Stimulated activated CD4-positive, alpha-beta T cell treated with anti-CD3 and anti-CD28 coated beads, Interleukin-4, amount 100 ng/mL, for 48 hours (primary cell): ENCODE data around the gene GRIK4.

Source experiments
- DNase-seq, 2 donors: peaks; one replicate each; pipeline ENCODE4 v3.0.0-alpha.2; 2020; ENCODE audit warnings: low read depth in 2 of 2

The GRIK4 gene

DNA sequence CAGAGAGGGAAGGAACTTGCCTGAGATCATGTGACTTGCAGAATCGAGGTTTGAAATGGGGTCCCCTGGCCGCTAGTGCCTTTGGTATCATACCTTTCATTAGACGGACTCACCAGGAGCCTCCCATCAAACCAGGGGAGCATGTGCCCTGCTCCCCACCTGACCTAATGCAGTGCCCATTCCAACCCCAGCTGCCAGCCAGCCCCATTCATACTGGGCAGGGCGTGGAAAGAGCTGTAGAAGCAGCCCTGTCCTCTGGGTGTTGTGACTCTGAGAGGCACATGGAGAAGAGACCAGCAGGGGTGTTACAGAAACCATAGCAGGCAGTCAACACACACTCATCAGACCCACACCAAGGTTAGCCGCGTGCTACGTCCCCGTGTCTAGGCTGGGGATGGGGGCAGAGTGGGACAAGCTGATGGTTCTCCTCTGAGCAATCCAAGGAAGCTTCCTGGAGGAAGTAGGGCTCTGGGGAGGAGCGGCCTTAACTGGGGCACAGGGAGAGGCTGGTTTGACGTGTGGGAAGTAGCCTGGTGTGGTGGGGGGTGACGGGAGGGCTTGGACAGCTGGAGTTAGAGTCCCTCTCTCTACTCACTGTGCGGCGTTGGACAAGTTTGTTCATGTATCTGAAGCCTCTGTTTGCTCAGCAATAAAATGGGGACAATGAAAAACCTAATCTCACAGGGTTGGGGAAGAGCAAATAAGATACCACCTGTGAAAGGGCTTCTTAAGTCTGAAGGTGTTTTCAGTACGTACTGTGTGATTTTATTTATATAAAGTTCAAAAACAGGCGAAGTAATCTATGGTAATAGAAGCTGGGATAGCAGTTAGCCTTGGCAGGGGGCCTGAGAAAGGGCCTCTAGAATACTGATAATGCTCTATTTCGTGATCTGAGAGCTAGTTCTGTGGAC lies 14.0 kb downstream of the GRIK4 start:
- no peak for DNase-seq

- DNase-seq = no peak
Observed at GRCh38 chr11:120526241-120526640, 14.7 kb downstream of the GRIK4 start.

GRCh38 chr11:120527111-120527761 lies 15.7 kb downstream of the GRIK4 start:
- DNase-seq = no peak

- DNase-seq = no peak
Observed at GRCh38 chr11:120528749-120529148, 17.2 kb downstream of the GRIK4 start.

- DNase-seq = no peak
Observed at GRCh38 chr11:120529214-120529613, 17.7 kb downstream of the GRIK4 start.

DNA sequence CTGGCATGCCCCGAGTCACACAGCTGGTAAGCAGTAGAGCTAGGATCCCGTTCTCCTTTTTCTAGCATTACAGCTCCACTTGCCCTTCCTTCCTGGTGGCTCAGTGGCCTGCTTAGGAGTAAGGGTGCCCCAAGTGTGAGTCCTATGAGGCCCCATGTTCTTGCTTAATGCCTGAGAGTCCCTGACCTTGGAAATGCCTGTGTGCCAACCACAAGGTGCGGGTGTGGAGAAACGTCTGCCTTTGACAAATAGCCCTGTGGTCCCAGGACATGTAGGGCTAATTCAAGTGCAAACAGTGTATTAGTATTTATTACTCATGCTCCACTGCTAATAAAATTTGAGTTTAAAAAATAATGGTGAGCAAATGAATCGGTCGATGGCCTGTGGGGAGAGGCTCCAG lies 18.4 kb downstream of the GRIK4 start:
- DNase-seq = no peak

GRCh38 chr11:120532082-120532831 lies 20.7 kb downstream of the GRIK4 start:
- DNase-seq = no peak

DNA sequence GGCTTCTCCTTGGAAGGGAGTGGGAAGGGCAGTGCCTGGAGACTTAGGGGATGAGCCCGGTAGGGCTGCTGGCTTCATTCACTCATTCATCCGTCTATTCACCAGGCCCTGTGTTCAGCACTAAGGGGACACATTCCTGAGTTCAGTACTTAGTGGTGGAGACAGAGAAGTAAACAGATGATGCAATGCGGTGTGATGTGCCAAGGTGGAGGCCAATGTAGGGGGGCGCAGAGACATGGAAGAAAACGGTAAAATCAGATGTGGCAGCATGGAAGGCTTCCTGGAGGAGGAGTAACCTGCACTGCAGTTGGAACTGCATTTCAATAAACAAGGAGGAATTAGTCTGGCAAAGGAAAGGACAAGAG lies 21.3 kb downstream of the GRIK4 start:
- DNase-seq = no peak

DNA sequence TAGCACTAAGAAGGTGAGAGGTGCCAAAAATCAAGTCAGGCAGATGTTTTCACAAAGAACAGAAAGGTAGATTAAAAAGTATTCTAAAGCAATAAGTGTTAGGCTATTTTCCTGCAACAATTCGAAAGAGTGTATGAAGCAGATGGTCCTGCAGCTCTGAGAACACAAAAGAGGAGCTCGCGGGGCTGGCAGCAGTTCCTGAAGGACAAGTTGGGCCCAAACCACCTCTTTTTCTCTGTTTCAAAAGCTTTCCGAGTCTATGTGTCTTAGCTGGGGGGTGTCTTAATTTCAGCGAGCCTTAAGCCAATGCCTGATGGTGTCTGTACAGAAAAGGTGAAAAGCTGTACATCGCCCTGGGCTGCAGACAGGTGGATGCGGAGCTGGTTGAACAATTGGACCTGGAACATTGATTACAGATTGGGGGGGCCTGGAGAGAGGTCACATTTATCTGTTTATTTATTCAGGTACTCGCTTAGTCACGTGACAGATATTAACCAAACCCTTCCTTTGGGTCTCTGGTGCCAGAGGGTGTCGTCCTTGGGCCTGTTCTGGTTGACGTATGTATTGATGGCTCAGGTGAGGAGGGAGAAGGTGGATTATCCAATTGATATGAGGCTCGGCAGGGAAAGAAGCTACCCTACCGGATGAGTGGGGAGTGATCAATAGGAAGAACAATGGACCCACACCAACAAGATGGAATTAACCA lies 24.7 kb downstream of the GRIK4 start:
- no peak for DNase-seq

- no peak for DNase-seq
Observed at GRCh38 chr11:120536797-120537169, 25.2 kb downstream of the GRIK4 start.

- no peak for DNase-seq
Observed at GRCh38 chr11:120537996-120538395, 26.4 kb downstream of the GRIK4 start.

DNA sequence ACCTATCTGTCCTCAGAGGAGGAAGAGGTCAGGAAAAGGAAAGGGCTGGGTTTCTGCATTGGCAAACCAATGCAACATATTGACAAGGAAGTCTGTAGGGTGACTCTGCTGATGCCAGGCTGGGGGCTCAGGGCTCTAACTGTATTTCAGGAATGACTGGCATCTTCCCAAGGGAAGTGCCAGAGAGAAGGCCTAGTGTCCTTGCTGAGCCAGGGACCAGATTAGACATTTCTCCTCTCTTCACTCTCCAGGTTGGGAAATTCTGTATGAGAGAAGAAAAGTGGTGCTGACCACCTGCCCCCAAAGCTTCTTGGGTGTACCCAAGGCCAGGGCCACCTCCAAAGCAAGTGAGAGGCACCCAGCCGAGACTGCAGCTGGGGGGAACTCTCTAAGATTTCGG lies 27.2 kb downstream of the GRIK4 start:
- no peak for DNase-seq

DNA sequence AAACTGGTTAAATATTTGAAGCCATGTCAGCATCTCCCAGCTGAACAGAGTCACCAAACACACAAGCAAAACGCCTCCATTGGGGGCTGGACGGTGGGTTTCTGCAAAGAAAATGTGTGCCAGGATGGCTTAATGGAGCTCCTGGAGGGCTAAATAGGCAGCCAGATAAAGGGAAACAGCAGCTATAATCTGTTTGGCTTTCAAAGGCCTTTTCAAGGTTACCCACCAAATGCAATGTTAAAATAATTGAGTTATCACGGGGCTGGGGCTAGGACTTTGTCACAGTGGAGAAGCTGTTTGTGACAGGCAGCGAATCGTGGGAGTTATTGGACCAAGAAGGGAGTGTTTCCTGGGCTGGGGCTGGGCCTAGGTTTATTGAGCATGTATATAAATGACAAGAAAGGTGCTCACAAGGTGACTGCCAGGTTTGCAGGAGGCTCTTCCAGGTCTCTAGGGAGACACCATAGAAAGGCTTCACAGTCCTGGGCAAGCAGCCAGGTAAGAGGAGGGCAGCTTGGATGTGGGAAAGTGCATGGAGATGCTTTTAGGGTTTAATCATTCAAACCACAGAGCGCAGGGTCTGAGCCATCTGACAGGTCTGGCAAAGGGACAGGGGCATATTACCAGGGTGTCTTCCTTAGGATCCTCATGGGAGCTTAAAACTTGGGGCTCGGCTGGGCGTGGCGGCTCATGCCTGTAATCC lies 28.3 kb downstream of the GRIK4 start:
- DNase-seq = no peak

DNA sequence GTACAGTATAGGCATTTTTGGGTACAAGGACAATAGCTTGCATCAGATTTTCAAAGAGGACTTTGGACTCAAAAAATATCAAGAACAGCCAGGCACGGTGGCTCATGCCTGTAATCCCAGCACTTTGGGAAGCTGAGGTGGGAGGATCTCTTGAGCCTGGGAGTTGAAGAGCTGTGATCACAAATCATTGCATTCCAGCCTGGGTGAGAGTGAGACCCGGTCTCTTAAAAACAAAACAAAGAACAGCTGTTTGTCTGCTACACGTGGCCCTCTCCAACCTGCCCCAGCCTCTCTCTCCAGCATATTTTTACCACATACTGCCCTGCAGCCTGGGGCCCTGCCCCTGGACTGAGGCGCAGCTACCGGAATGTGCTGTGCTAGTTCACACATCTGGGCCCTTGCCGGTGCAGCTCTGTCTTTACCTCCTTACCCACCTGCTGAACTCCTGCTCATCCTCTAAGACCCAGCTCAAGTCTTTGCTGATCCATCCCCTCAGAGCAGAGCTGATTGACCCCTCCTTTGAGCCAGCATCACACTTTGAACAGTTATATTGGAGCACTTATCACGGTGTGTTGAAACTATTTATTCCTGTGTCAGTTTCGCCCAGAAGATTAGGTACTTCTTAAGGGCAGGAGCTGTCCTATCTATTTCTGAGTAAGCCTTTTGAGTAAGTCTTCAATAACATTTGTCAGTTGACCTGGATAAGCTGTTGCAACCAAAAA lies 29.4 kb downstream of the GRIK4 start:
- DNase-seq = no peak

GRCh38 chr11:120543521-120544215 lies 32.1 kb downstream of the GRIK4 start:
- DNase-seq = no peak

DNA sequence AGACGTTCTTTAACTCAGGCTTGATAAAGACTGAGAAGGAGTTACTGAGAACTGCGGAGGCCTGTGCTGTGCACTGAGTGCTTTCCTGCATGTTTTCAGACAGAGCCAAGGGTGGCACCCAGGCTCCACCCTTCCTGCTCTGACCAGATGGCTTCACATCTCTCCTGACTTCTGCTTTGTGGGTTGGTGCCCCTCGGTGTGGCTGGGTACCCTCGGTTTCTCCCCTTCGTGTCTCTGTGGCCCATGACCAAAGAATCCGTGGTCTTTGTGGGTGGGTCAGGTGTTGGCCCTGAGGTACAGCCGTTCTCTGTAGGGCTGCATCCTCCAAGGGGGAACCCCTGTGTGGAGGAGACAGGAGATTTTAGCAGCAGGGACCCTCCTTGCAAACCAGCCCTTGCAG lies 34.3 kb downstream of the GRIK4 start:
- no peak for DNase-seq

GRCh38 chr11:120546312-120547205 lies 35.0 kb downstream of the GRIK4 start:
- DNase-seq = no peak

GRCh38 chr11:120547316-120547715 lies 35.8 kb downstream of the GRIK4 start:
- no peak for DNase-seq
